ENCODE measurements around the gene KRT17. TPM values are rescaled to one million over a fixed set of nuclear protein-coding genes. Genes with fewer than 3 reads are reported as not detected.

The KRT17 gene
- total and polyA plus RNA-seq, 9 of the 15 experiments (the other 6 are each of a cell fraction or from before 2014, with no cell fraction given), result 0.23 to 0.25 TPM; not detected in 7

- TF ChIP-seq ZNF3 (CRISPR knock-in tag; IDR thresholded peaks at IDR 0.05) (no peak), MYBL2 (IDR thresholded peaks at IDR 0.05; ENCODE audit: low read depth) (no peak), MYBL2 (CRISPR knock-in tag; IDR thresholded peaks at IDR 0.05; ENCODE audit: borderline replicate concordance) (no peak), GATAD2A (IDR thresholded peaks at IDR 0.05) (no peak), CTCFL (IDR thresholded peaks at IDR 0.05; ENCODE audit: borderline replicate concordance, insufficient read depth, low read depth, low read length, poor library complexity, severe bottlenecking) (no peak), RBFOX2 (IDR thresholded peaks at IDR 0.05; ENCODE audit: low read depth, low read length) (no peak), IRF2 (CRISPR knock-in tag; IDR thresholded peaks at IDR 0.05) (no peak), ZNF764 (CRISPR knock-in tag; IDR thresholded peaks at IDR 0.05; ENCODE audit: low read depth) (no peak), ZFX (CRISPR knock-in tag; IDR thresholded peaks at IDR 0.05) (no peak), U2AF1 (optimal IDR thresholded peaks at IDR 0.05; ENCODE audit: low read depth, low read length) (no peak), FOXA3 (CRISPR knock-in tag; conservative IDR thresholded peaks at IDR 0.05 in 1 of 2, IDR thresholded peaks at IDR 0.05 in 1 of 2) (no peak), ZNF717 (CRISPR knock-in tag; IDR thresholded peaks at IDR 0.05) (no peak), SAP30 (IDR thresholded peaks at IDR 0.05; ENCODE audit: borderline replicate concordance, insufficient read depth, low read depth, low read length, poor library complexity, severe bottlenecking) (no peak), ZBTB9 (CRISPR knock-in tag; IDR thresholded peaks at IDR 0.05) (no peak)
Observed at GRCh38 chr17:41658846-41659245, 34.5 kb upstream of the KRT17 start (continued).
